ENCODE results near the gene MYO1F.
A peak's percentile ranks its signal among the peaks of the same experiment; 100 is the strongest.

MYO1F gene

DNA sequence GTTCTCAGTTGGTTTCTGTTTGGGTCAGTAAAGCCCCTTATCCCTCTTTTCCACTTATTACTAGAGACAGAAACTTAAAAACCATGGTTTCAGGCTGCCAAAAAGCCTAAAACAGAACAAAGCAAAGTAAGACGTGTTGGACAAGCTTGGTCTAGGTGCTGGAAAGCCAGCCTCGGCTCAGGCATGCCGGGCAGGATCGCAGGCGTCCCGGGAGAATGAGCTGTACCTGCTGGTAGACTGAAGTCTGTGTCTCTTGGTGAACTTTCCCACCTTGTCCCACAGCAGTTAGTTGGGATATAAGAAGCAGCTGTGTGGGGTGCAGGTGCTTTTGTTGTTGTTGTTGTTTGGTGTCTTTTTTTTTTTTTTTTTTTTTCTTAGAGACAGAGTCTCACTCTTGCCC is 95.6 kb downstream of the MYO1F start:
- no peak overlapping the region for H3K4me3 ChIP-seq (ENCODE audit: low read length in 2 of 2)
- H3K9me3 ChIP-seq (replicated peaks in 1 of 2; ENCODE audit: control insufficient read depth in 2 of 2, insufficient read depth in 1 of 2, low read depth in 1 of 2, low read length in 2 of 2): no peaks in the 10 kb centered on the region
- WGBS, 2 donors (ENCODE audit: extremely low coverage in 2 of 2, insufficient read length in 2 of 2, insufficient replicate concordance in 1 of 2): no CpG with 5 or more reads among the region's 6 CpGs
- H3K79me1 ChIP-seq (ENCODE audit: low read depth, low read length): peaks cover 24% of the 10 kb centered on the region
- no peaks in the 10 kb centered on the region for H3K27me3 ChIP-seq (ENCODE audit: control insufficient read depth in 3 of 3, insufficient read depth in 3 of 3, low read depth in 1 of 3, low read length in 3 of 3)
- no peak overlapping the region for H3K4ac ChIP-seq (ENCODE audit: low read length)
- no peak overlapping the region for H3K27ac ChIP-seq (replicated peaks; ENCODE audit: low read length)
- no peak overlapping the region for H3K14ac ChIP-seq (ENCODE audit: low read length)
- no peak for DNase-seq (ENCODE audit: low spot score)
- no peak overlapping the region for H4K91ac ChIP-seq (ENCODE audit: low read depth, low read length, poor library complexity)
- H3K4me1 ChIP-seq (ENCODE audit: control insufficient read depth in 2 of 2, insufficient read depth in 1 of 2, low read depth in 1 of 2, low read length in 2 of 2): peaks cover 2 to 6% of the 10 kb centered on the region in 2 donors
- no peak overlapping the region for H2AFZ ChIP-seq (ENCODE audit: low read length)
- H2AK5ac ChIP-seq (ENCODE audit: low read depth, low read length): no peak overlapping the region
- no peak overlapping the region for H2BK120ac ChIP-seq (ENCODE audit: low read depth, low read length)
- no peak overlapping the region for H4K8ac ChIP-seq (ENCODE audit: low read depth, low read length)
- H3K4me2 ChIP-seq (ENCODE audit: insufficient read depth, low read length, poor library complexity, severe bottlenecking): no peak overlapping the region
- no peak overlapping the region for H2BK5ac ChIP-seq (ENCODE audit: low read length)
- H3K18ac ChIP-seq (ENCODE audit: low read length): peak overlapping the region; percentile 3
- H3K23ac ChIP-seq (ENCODE audit: low read depth, low read length, poor library complexity): no peak overlapping the region
- H3K36me3 ChIP-seq (replicated peaks in 1 of 2; ENCODE audit: control insufficient read depth in 2 of 2, insufficient read depth in 2 of 2, low read length in 2 of 2): peaks cover 58 to 95% of the 10 kb centered on the region in 2 donors
- H2BK12ac ChIP-seq (ENCODE audit: low read length): no peak overlapping the region
- no peak overlapping the region for H3K9ac ChIP-seq (ENCODE audit: low read depth, low read length, poor library complexity)
- H2BK15ac ChIP-seq (ENCODE audit: low read length): no peak overlapping the region

DNA sequence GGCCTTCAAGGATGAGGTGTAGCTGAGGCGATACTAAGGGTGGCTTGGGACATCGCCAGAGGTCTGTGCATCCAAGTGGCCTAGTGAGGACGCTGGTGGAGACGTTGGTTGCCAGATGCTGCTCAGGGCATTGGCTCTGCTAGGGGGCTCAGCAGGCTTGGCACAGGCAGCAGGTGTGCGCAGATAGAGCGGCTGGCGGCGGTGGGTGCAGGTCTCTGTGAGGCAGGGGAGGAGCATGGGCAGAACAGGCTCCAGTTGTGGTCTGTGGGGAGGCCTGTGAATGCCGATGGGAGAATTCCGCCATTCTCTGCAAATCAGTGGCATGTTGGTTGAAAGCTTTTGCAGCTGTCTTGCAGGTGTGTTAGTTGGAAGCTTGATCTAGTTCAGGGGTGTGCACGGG is 96.0 kb downstream of the MYO1F start:
- no peak overlapping the region for H4K8ac ChIP-seq (ENCODE audit: low read depth, low read length)
- H2AK5ac ChIP-seq (ENCODE audit: low read depth, low read length): no peak overlapping the region
- H3K9ac ChIP-seq (ENCODE audit: low read depth, low read length, poor library complexity): no peak overlapping the region
- no peak overlapping the region for H3K4me3 ChIP-seq (ENCODE audit: low read length in 2 of 2)
- no peak overlapping the region for H4K91ac ChIP-seq (ENCODE audit: low read depth, low read length, poor library complexity)
- peaks cover 0 to 2% of the 10 kb centered on the region in 2 donors for H3K4me1 ChIP-seq (ENCODE audit: control insufficient read depth in 2 of 2, insufficient read depth in 1 of 2, low read depth in 1 of 2, low read length in 2 of 2)
- H3K18ac ChIP-seq (ENCODE audit: low read length): peak overlapping the region; percentile 15
- H3K4ac ChIP-seq (ENCODE audit: low read length): no peak overlapping the region
- H3K9me3 ChIP-seq (replicated peaks in 1 of 2; ENCODE audit: control insufficient read depth in 2 of 2, insufficient read depth in 1 of 2, low read depth in 1 of 2, low read length in 2 of 2): no peaks in the 10 kb centered on the region
- no peak overlapping the region for H2BK120ac ChIP-seq (ENCODE audit: low read depth, low read length)
- H3K4me2 ChIP-seq (ENCODE audit: insufficient read depth, low read length, poor library complexity, severe bottlenecking): no peak overlapping the region
- no peak for DNase-seq (ENCODE audit: low spot score)
- H3K14ac ChIP-seq (ENCODE audit: low read length): no peak overlapping the region
- no peak overlapping the region for H3K23ac ChIP-seq (ENCODE audit: low read depth, low read length, poor library complexity)
- peaks cover 57 to 95% of the 10 kb centered on the region in 2 donors for H3K36me3 ChIP-seq (replicated peaks in 1 of 2; ENCODE audit: control insufficient read depth in 2 of 2, insufficient read depth in 2 of 2, low read length in 2 of 2)
- H2BK12ac ChIP-seq (ENCODE audit: low read length): no peak overlapping the region
- H2AFZ ChIP-seq (ENCODE audit: low read length): no peak overlapping the region
- no CpG with 5 or more reads among the region's 11 CpGs for WGBS, 2 donors (ENCODE audit: extremely low coverage in 2 of 2, insufficient read length in 2 of 2, insufficient replicate concordance in 1 of 2)
- no peaks in the 10 kb centered on the region for H3K27me3 ChIP-seq (ENCODE audit: control insufficient read depth in 3 of 3, insufficient read depth in 3 of 3, low read depth in 1 of 3, low read length in 3 of 3)
- peaks cover 25% of the 10 kb centered on the region for H3K79me1 ChIP-seq (ENCODE audit: low read depth, low read length)
- H2BK5ac ChIP-seq (ENCODE audit: low read length): no peak overlapping the region
- no peak overlapping the region for H3K27ac ChIP-seq (replicated peaks; ENCODE audit: low read length)
- no peak overlapping the region for H2BK15ac ChIP-seq (ENCODE audit: low read length)

DNA sequence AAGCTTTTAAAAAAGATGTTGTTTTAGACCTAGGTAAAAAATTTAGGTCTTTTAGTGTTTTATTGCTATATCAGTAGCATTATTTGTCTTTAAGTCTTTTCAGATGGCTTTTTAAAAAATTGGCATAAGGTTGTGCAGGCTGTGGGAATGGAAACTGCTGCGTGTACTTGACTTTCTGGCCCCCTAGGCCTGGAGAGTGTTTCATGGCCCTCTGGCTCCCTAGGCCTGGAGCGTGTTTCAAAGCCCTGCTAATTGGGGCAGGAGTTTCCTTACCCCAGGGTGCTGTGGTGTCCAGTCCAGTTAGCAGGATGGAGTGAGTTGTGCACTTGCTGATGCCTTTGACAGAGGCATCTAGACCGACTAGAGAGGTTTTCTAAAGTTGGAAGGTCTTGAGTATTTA is 98.6 kb downstream of the MYO1F start:
- Histone ChIP-seq H2BK5ac (ENCODE audit: low read length) (no peak overlapping the region), H4K91ac (ENCODE audit: low read depth, low read length, poor library complexity) (no peak overlapping the region), H3K27ac (replicated peaks; ENCODE audit: low read length) (no peak overlapping the region), H3K9ac (ENCODE audit: low read depth, low read length, poor library complexity) (no peak overlapping the region), H3K36me3 (replicated peaks in 1 of 2; ENCODE audit: control insufficient read depth in 2 of 2, insufficient read depth in 2 of 2, low read length in 2 of 2) (peaks cover 56 to 95% of the 10 kb centered on the region in 2 donors), H2BK120ac (ENCODE audit: low read depth, low read length) (no peak overlapping the region), H2AFZ (ENCODE audit: low read length) (no peak overlapping the region), H3K23ac (ENCODE audit: low read depth, low read length, poor library complexity) (no peak overlapping the region), H3K18ac (ENCODE audit: low read length) (no peak overlapping the region), H3K4me2 (ENCODE audit: insufficient read depth, low read length, poor library complexity, severe bottlenecking) (no peak overlapping the region), H3K4ac (ENCODE audit: low read length) (no peak overlapping the region), H4K8ac (ENCODE audit: low read depth, low read length) (no peak overlapping the region), H3K27me3 (ENCODE audit: control insufficient read depth in 3 of 3, insufficient read depth in 3 of 3, low read depth in 1 of 3, low read length in 3 of 3) (no peaks in the 10 kb centered on the region), H2BK12ac (ENCODE audit: low read length) (no peak overlapping the region), H3K9me3 (replicated peaks in 1 of 2; ENCODE audit: control insufficient read depth in 2 of 2, insufficient read depth in 1 of 2, low read depth in 1 of 2, low read length in 2 of 2) (no peaks in the 10 kb centered on the region), H2AK5ac (ENCODE audit: low read depth, low read length) (no peak overlapping the region), H3K14ac (ENCODE audit: low read length) (no peak overlapping the region), H2BK15ac (ENCODE audit: low read length) (no peak overlapping the region), H3K4me3 (ENCODE audit: low read length in 2 of 2) (no peak overlapping the region), H3K4me1 (ENCODE audit: control insufficient read depth in 2 of 2, insufficient read depth in 1 of 2, low read depth in 1 of 2, low read length in 2 of 2) (no peaks in the 10 kb centered on the region), H3K79me1 (ENCODE audit: low read depth, low read length) (peaks cover 19% of the 10 kb centered on the region)
- no peak for DNase-seq (ENCODE audit: low spot score)
- WGBS, 2 donors (ENCODE audit: extremely low coverage in 2 of 2, insufficient read length in 2 of 2, insufficient replicate concordance in 1 of 2): no CpG with 5 or more reads among the region's 3 CpGs

DNA sequence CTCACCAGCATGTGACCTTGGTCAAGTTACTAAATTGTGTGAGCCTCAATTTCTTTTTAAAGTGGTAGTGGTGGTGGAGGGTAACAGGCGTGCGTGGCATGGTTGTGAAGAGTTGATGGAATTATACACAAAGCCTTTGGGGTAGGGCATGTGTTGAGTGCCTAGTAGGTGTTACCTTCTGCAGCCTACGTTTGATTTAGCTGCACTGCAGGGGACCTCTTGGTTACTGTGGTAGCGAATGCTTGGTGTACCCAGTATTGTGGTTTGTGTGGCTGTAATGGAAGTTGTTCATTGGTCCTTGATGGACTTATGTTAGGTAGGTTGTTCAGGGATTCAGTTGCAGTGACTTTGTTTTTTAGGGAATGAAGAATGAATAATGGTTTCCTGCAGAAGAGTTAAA is 99.4 kb downstream of the MYO1F start:
- no peak overlapping the region for H3K14ac ChIP-seq (ENCODE audit: low read length)
- peaks cover 19% of the 10 kb centered on the region for H3K79me1 ChIP-seq (ENCODE audit: low read depth, low read length)
- no peak overlapping the region for H3K4ac ChIP-seq (ENCODE audit: low read length)
- H2BK15ac ChIP-seq (ENCODE audit: low read length): no peak overlapping the region
- H3K4me1 ChIP-seq (ENCODE audit: control insufficient read depth in 2 of 2, insufficient read depth in 1 of 2, low read depth in 1 of 2, low read length in 2 of 2): no peaks in the 10 kb centered on the region
- H3K23ac ChIP-seq (ENCODE audit: low read depth, low read length, poor library complexity): no peak overlapping the region
- no peak overlapping the region for H4K91ac ChIP-seq (ENCODE audit: low read depth, low read length, poor library complexity)
- H4K8ac ChIP-seq (ENCODE audit: low read depth, low read length): no peak overlapping the region
- no peaks in the 10 kb centered on the region for H3K9me3 ChIP-seq (replicated peaks in 1 of 2; ENCODE audit: control insufficient read depth in 2 of 2, insufficient read depth in 1 of 2, low read depth in 1 of 2, low read length in 2 of 2)
- peak overlapping the region; percentile 16 for H2BK5ac ChIP-seq (ENCODE audit: low read length)
- H3K27me3 ChIP-seq (ENCODE audit: control insufficient read depth in 3 of 3, insufficient read depth in 3 of 3, low read depth in 1 of 3, low read length in 3 of 3): no peaks in the 10 kb centered on the region
- H2AFZ ChIP-seq (ENCODE audit: low read length): no peak overlapping the region
- no peak overlapping the region for H3K9ac ChIP-seq (ENCODE audit: low read depth, low read length, poor library complexity)
- no peak overlapping the region for H3K27ac ChIP-seq (replicated peaks; ENCODE audit: low read length)
- H3K36me3 ChIP-seq (replicated peaks in 1 of 2; ENCODE audit: control insufficient read depth in 2 of 2, insufficient read depth in 2 of 2, low read length in 2 of 2): peaks cover 56 to 95% of the 10 kb centered on the region in 2 donors
- H3K4me3 ChIP-seq (ENCODE audit: low read length in 2 of 2): no peak overlapping the region
- no peak overlapping the region for H2BK12ac ChIP-seq (ENCODE audit: low read length)
- no peak for DNase-seq (ENCODE audit: low spot score)
- H2BK120ac ChIP-seq (ENCODE audit: low read depth, low read length): no peak overlapping the region
- H3K18ac ChIP-seq (ENCODE audit: low read length): no peak overlapping the region
- WGBS, 2 donors (ENCODE audit: extremely low coverage in 2 of 2, insufficient read length in 2 of 2, insufficient replicate concordance in 1 of 2): no CpG with 5 or more reads among the region's 4 CpGs
- no peak overlapping the region for H2AK5ac ChIP-seq (ENCODE audit: low read depth, low read length)
- H3K4me2 ChIP-seq (ENCODE audit: insufficient read depth, low read length, poor library complexity, severe bottlenecking): no peak overlapping the region
